ENCODE measurements around the gene UFM1. TPM values are rescaled to one million over a fixed set of nuclear protein-coding genes. Genes with fewer than 3 reads are reported as not detected.

UFM1 gene
- total and polyA plus RNA-seq, 2 of the 4 experiments (the other 2 are of a cell fraction): 43.5 to 94.5 TPM

DNA sequence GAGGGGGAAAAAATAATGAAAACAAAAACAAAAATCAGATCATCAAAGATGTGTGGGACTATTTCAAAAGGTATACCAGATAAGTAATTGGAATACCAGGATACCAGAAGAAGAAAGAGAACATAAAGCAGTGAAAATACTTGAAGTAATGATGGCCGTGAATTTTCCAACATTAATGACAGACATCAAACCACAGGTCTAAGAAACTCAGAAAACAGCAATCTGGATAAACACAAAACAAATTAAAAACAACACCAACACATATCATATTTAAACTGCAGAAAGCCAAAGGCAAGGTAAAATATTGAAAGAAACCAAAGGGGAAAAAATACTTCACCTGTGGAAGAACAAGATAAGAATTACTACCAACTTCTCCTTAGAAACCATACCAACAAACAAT, 24.2 kb upstream of the UFM1 start:
- Histone ChIP-seq H2AK5ac (ENCODE audit: low read depth, low read length) (no peak overlapping the region), H2AK9ac (replicated peaks; ENCODE audit: low read depth, low read length, poor library complexity) (no peak overlapping the region), H3K56ac (ENCODE audit: extremely low read depth, insufficient read depth, low read length) (no peak overlapping the region), H2BK15ac (ENCODE audit: low read depth, low read length) (no peak overlapping the region), H3K9me1 (ENCODE audit: insufficient read depth, low read length) (no peaks in the 10 kb centered on the region), H4K8ac (ENCODE audit: low read depth in 2 of 2, low read length in 2 of 2) (no peak overlapping the region), H3K18ac (ENCODE audit: low read depth, low read length) (no peak overlapping the region), H3K14ac (replicated peaks; ENCODE audit: low read depth, low read length) (no peak overlapping the region), H3K9ac (ENCODE audit: low read depth, low read length) (no peak overlapping the region), H3K4me2 (ENCODE audit: low read depth, low read length) (no peak overlapping the region), H2BK20ac (ENCODE audit: low read depth, low read length) (no peak overlapping the region), H3K36me3 (ENCODE audit: control insufficient read depth, insufficient read depth, low read length) (no peaks in the 10 kb centered on the region), H4K91ac (ENCODE audit: insufficient read depth, low read depth, low read length) (no peak overlapping the region), H4K5ac (ENCODE audit: low read depth, low read length) (no peak overlapping the region), H3K4me3 (ENCODE audit: insufficient read depth, low read depth, low read length) (no peak overlapping the region), H3K79me1 (ENCODE audit: low read depth in 1 of 2, low read length in 2 of 2) (no peaks in the 10 kb centered on the region), H2BK120ac (ENCODE audit: low read depth, low read length) (no peak overlapping the region), H3K4me1 (ENCODE audit: control insufficient read depth, insufficient read depth, low read length) (no peaks in the 10 kb centered on the region), H2AFZ (replicated peaks; ENCODE audit: low read length, poor library complexity) (no peak overlapping the region), H3K23ac (ENCODE audit: low read depth, low read length) (no peak overlapping the region), H3K27me3 (ENCODE audit: control insufficient read depth, insufficient read depth, low read length) (no peaks in the 10 kb centered on the region), H3K4ac (ENCODE audit: low read depth, low read length) (no peak overlapping the region), H4K20me1 (ENCODE audit: insufficient read depth, low read length) (no peaks in the 10 kb centered on the region), H3K27ac (ENCODE audit: insufficient read depth, low read length) (no peak overlapping the region), H3K9me3 (ENCODE audit: control insufficient read depth, insufficient read depth, low read length) (no peaks in the 10 kb centered on the region), H2BK5ac (ENCODE audit: low read depth, low read length, poor library complexity, severe bottlenecking) (no peak overlapping the region)
- no peak for TF ChIP-seq MXI1 (IDR thresholded peaks at IDR 0.05; ENCODE audit: borderline replicate concordance, low read depth, low read length)
- no peak for TF ChIP-seq POLR2A (IDR thresholded peaks at IDR 0.05; ENCODE audit: low read depth, low read length)
- TF ChIP-seq MAZ (IDR thresholded peaks at IDR 0.05; ENCODE audit: borderline replicate concordance, low read depth, low read length): no peak
- no peak for TF ChIP-seq CHD1 (IDR thresholded peaks at IDR 0.05; ENCODE audit: low read depth, low read length)
- no peak for TF ChIP-seq RCOR1 (IDR thresholded peaks at IDR 0.05; ENCODE audit: insufficient replicate concordance, low read length)
- WGBS, 2 experiments (ENCODE audit: extremely low coverage in 2 of 2, insufficient read length in 1 of 2): no CpG with 5 or more reads among the region's 1 CpG
- ATAC-seq (ENCODE audit: low read depth): no peak
- CTCF ChIA-PET: no interaction called here
- no TSS peak for BruUV-seq (replicated peaks)
- intact Hi-C loops (cut with micrococcal nuclease) (no loop called here), dilution Hi-C loops (cut with HindIII; ENCODE audit: low sequenced_read_pairs, unreplicated experiment) (no loop called here), in situ Hi-C loops (cut with MboI; ENCODE audit: low sequenced_read_pairs) (no loop called here)
- DNase-seq: no peak
- POLR2A ChIA-PET (ENCODE audit: unreplicated experiment): no interaction called here
